IgD-negative memory B cell (primary cell): Measurements from ENCODE around the gene CDC37L1. TPM values are rescaled to one million over a fixed set of nuclear protein-coding genes. Genes with fewer than 3 reads are reported as not detected.

ENCODE experiments used
- H3K27ac Mint-ChIP-seq, 3 donors: one replicate each; pipeline ENCODE4 v1.8.0; 2020 to 2022; ENCODE audit warnings: mild to moderate bottlenecking in 3 of 3, mixed read lengths in 3 of 3, moderate library complexity in 1 of 3
- H3K27me3 Mint-ChIP-seq: one replicate; pipeline ENCODE4 v1.8.0; 2021; ENCODE audit warnings: mixed read lengths
- H3K36me3 Mint-ChIP-seq: one replicate; pipeline ENCODE4 v1.8.0; 2020; ENCODE audit warnings: mild to moderate bottlenecking, mixed read lengths
- H3K4me1 Mint-ChIP-seq, 3 donors: one replicate each; pipeline ENCODE4 v1.8.0; 2020 to 2022; ENCODE audit warnings: mixed read lengths in 3 of 3, mild to moderate bottlenecking in 1 of 3
- H3K4me3 Mint-ChIP-seq, 4 donors: one replicate each; pipeline ENCODE4 v1.8.0; 2020 to 2022; ENCODE audit warnings: mild to moderate bottlenecking in 4 of 4, mixed read lengths in 4 of 4, moderate library complexity in 3 of 4
- H3K9me3 Mint-ChIP-seq, 3 donors: one replicate each; pipeline ENCODE4 v1.8.0; 2020 to 2021; ENCODE audit warnings: mixed read lengths in 3 of 3, mild to moderate bottlenecking in 1 of 3
- polyA plus RNA-seq: library from polyadenylated mRNA; unstranded; fragments of 300-500 nt; fragmentation: Illumina TruSeq; gene quantifications from one replicate; pipeline ENCODE4 v1.2.3, GENCODE V29; 2021

CDC37L1 gene
- polyA plus RNA-seq, 1 donor from 2014 or later, result 13.4 TPM

- H3K27ac Mint-ChIP-seq, result peak overlapping the region in 1 of 3 donors; percentile 39
- H3K36me3 Mint-ChIP-seq, result peaks cover 16% of the 10 kb centered on the region
- peaks cover 0 to 3% (median 0%) of the 10 kb centered on the region in 3 donors for H3K4me1 Mint-ChIP-seq
These were observed 35.1 kb downstream of the CDC37L1 start for GRCh38 chr9:4714266-4715016.

DNA sequence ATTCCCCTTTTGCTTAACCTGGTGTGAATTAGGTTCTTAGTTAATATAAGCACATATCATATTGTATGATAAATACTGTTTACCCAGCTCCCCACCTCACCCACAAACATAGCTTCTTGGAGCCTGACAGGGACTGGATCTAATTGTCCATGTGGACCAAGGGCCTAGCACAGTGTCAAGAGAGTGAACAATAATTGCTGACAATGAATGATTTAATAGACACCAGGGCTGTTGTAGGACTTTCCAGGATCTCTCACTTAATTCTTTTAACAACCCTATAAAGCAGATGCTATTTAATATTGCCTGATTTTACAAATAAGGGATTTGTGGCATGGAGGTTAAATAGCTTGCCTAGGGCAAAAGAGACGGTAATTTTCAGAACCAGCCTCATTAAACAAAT, 36.8 kb downstream of the CDC37L1 start:
- peaks cover 0 to 3% (median 0%) of the 10 kb centered on the region in 3 donors for H3K4me1 Mint-ChIP-seq
- no peak overlapping the region for H3K27ac Mint-ChIP-seq
- peaks cover 18% of the 10 kb centered on the region for H3K36me3 Mint-ChIP-seq
- H3K27me3 Mint-ChIP-seq, result no peaks in the 10 kb centered on the region
- H3K9me3 Mint-ChIP-seq, result no peaks in the 10 kb centered on the region
- no peak overlapping the region for H3K4me3 Mint-ChIP-seq

More at GRCh38 chr9:4714266-4715016, 35.1 kb downstream of the CDC37L1 start:
- no peaks in the 10 kb centered on the region for H3K27me3 Mint-ChIP-seq
- H3K9me3 Mint-ChIP-seq, result no peaks in the 10 kb centered on the region
- no peak overlapping the region for H3K4me3 Mint-ChIP-seq

- H3K27ac Mint-ChIP-seq, result no peak overlapping the region
- H3K27me3 Mint-ChIP-seq, result no peaks in the 10 kb centered on the region
- peaks cover 13% of the 10 kb centered on the region for H3K36me3 Mint-ChIP-seq
- H3K4me1 Mint-ChIP-seq, result peaks cover 0 to 3% (median 0%) of the 10 kb centered on the region in 3 donors
- H3K4me3 Mint-ChIP-seq, result no peak overlapping the region
- H3K9me3 Mint-ChIP-seq, result no peaks in the 10 kb centered on the region
These were observed 38.4 kb downstream of the CDC37L1 start for GRCh38 chr9:4717815-4718214.

- Mint-ChIP-seq H3K4me3 (no peak overlapping the region), H3K27me3 (no peaks in the 10 kb centered on the region), H3K9me3 (no peaks in the 10 kb centered on the region), H3K27ac (peak overlapping the region in 1 of 3 donors; percentile 23), H3K36me3 (peaks cover 11% of the 10 kb centered on the region), H3K4me1 (peaks cover 0 to 3% (median 0%) of the 10 kb centered on the region in 3 donors)
These were observed 39.5 kb downstream of the CDC37L1 start for GRCh38 chr9:4718911-4719310.

DNA sequence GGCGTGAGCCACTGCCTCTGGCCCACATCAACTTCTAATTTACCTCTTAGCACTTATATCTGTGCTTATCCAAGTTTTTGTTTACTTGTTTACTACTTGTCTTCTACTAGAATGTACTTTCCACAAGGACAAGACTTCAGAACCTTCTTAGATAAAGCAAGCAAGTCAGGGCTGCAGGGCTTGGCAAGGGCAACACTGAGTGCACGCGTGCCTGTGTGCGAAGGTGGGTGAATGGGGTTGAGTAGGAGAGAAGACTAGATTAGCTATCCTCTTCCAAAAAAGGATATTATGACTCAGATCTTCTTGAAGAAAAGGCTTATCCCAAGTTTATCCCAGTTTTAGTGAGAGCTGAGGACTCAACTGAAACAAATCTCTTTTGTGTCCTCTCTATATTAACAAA, 42.4 kb downstream of the CDC37L1 start:
- Mint-ChIP-seq H3K4me3 (no peak overlapping the region), H3K27me3 (no peaks in the 10 kb centered on the region), H3K27ac (peak overlapping the region in 1 of 3 donors; percentile 69), H3K4me1 (peaks cover 2 to 11% (median 8%) of the 10 kb centered on the region in 3 donors), H3K36me3 (peaks cover 8% of the 10 kb centered on the region), H3K9me3 (no peaks in the 10 kb centered on the region)

DNA sequence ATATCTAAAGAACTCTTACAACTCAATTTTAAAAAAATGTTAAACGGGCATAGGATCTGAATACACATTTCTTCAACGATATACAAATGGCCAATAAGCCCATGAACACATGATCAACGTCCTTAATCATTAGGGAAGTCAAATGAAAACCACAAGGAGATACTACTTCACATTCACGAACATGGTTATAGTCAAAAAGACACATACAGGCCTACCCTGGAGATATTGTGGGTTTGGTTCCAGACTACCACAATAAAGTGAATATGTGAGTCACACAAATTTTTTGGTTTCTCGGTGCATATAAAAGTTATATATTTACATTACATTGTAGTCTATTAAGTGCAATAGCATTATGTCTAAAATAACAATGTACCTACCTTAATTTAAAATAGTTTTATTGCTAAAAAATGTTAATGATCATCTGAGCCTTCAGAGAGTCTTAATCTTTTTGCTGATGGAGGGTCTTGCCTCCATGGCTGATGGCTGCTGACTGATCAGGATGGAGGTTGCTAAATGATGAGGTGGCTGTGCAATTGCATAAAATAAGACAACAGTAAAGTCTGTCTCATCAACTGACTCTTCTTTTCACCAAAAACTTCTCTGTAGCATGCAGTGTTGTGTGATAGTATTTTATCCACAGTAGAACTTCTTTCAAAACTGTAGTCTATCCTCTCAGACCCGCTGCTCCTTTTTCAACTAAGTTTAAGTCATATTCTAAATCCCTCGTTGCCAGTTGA, 46.5 kb downstream of the CDC37L1 start:
- Mint-ChIP-seq H3K27me3 (no peaks in the 10 kb centered on the region), H3K9me3 (no peaks in the 10 kb centered on the region), H3K4me1 (peaks cover 11 to 23% (median 18%) of the 10 kb centered on the region in 3 donors), H3K36me3 (peaks cover 2% of the 10 kb centered on the region), H3K4me3 (no peak overlapping the region), H3K27ac (peak overlapping the region in 1 of 3 donors; percentile 69)

DNA sequence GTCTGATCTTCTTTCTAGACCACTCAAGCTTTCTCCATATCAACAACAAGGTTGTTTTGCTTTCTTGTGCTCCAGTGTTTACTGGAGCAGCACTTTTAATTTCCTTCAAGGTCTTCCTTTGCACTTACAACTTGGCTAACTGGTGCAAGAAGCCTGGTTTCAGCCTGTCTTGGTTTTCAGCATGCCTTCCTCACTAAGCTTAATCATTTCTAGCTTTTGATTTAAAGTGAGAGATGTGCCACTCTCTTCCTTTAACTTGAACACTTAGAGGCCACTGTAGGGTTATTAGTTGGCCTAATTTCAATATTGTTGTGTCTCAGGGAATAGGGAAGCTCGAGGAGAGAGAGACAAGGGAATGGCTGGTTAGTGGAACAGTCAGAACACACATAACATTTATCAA, 48.2 kb downstream of the CDC37L1 start:
- Mint-ChIP-seq H3K9me3 (no peaks in the 10 kb centered on the region), H3K4me1 (peaks cover 16 to 30% (median 27%) of the 10 kb centered on the region in 3 donors), H3K36me3 (peaks cover 2% of the 10 kb centered on the region), H3K27me3 (no peaks in the 10 kb centered on the region), H3K4me3 (no peak overlapping the region), H3K27ac (no peak overlapping the region)

DNA sequence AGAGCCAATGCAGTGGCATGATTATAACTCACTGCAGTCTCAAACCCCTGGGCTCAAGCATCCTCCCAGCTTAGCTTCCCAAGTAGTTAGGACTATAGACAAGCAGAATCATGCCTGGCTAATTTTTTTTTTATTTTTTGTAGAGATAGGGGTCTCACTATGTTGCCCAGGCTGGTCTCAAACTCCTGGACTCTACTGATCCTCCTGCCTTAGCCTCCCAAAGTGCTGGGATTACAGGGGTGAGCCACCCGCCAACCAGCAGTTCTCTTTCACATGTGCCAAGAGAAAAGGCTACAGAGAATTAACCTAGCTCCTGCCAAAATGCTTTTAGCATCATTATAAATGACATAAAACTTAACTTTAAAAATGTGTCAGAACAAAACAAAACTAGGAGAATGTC, 53.5 kb downstream of the CDC37L1 start:
- Mint-ChIP-seq H3K27ac (no peak overlapping the region), H3K27me3 (no peaks in the 10 kb centered on the region), H3K4me1 (peaks cover 23 to 33% (median 31%) of the 10 kb centered on the region in 3 donors)

DNA sequence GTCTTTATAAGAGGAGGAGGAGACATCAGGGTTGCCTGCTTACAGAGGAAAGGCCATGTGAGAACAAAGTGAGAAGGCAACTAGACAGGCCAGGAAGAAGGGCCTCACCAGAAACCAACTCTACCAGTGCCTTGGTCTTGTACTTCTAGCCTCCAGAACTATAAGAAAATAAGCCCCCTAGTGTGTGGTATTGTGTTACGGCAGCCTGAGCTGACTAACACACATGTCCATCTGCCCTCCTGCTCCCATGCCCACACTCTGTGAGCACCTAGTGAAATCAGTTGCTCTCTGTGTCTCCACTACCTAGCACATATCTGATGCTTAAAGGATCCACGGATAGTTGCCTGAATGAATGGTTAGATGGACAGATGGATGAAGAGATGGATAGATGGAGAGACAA, 54.8 kb downstream of the CDC37L1 start:
- H3K27me3 Mint-ChIP-seq, result no peaks in the 10 kb centered on the region
- H3K4me1 Mint-ChIP-seq, result peaks cover 27 to 36% (median 31%) of the 10 kb centered on the region in 3 donors
- H3K9me3 Mint-ChIP-seq, result no peaks in the 10 kb centered on the region
- no peak overlapping the region for H3K27ac Mint-ChIP-seq
- H3K4me3 Mint-ChIP-seq, result peak overlapping the region in 2 of 4 donors; percentile 7 to 49
- peaks cover 8% of the 10 kb centered on the region for H3K36me3 Mint-ChIP-seq

More for the DNA sequence above, 53.5 kb downstream of the CDC37L1 start:
- Mint-ChIP-seq H3K9me3 (no peaks in the 10 kb centered on the region), H3K4me3 (no peak overlapping the region), H3K36me3 (peaks cover 8% of the 10 kb centered on the region)

GRCh38 chr9:4738866-4739586, 59.7 kb downstream of the CDC37L1 start:
- H3K27me3 Mint-ChIP-seq, result no peaks in the 10 kb centered on the region
- H3K4me3 Mint-ChIP-seq, result peak overlapping the region in 3 of 4 donors; percentile 93 to 100 (median 97)
- H3K36me3 Mint-ChIP-seq, result no peaks in the 10 kb centered on the region
- peak overlapping the region in 2 of 3 donors; percentile 71 to 77 for H3K27ac Mint-ChIP-seq
- peaks cover 12 to 34% (median 30%) of the 10 kb centered on the region in 3 donors for H3K4me1 Mint-ChIP-seq
- H3K9me3 Mint-ChIP-seq, result no peaks in the 10 kb centered on the region

- Mint-ChIP-seq H3K4me1 (peaks cover 10 to 30% (median 22%) of the 10 kb centered on the region in 3 donors), H3K27ac (peak overlapping the region; percentile 83 to 96 (median 84)), H3K4me3 (peak overlapping the region; percentile 93 to 100 (median 96)), H3K36me3 (peaks cover 3% of the 10 kb centered on the region), H3K27me3 (no peaks in the 10 kb centered on the region), H3K9me3 (no peaks in the 10 kb centered on the region)
These were observed 60.4 kb downstream of the CDC37L1 start for GRCh38 chr9:4739587-4740387.

GRCh38 chr9:4740388-4740637, 60.9 kb downstream of the CDC37L1 start:
- H3K36me3 Mint-ChIP-seq, result peaks cover 3% of the 10 kb centered on the region
- H3K27ac Mint-ChIP-seq, result peak overlapping the region; percentile 83 to 96 (median 84)
- H3K27me3 Mint-ChIP-seq, result no peaks in the 10 kb centered on the region
- peaks cover 10 to 29% (median 22%) of the 10 kb centered on the region in 3 donors for H3K4me1 Mint-ChIP-seq
- H3K9me3 Mint-ChIP-seq, result no peaks in the 10 kb centered on the region
- H3K4me3 Mint-ChIP-seq, result peak overlapping the region; percentile 93 to 100 (median 96)

DNA sequence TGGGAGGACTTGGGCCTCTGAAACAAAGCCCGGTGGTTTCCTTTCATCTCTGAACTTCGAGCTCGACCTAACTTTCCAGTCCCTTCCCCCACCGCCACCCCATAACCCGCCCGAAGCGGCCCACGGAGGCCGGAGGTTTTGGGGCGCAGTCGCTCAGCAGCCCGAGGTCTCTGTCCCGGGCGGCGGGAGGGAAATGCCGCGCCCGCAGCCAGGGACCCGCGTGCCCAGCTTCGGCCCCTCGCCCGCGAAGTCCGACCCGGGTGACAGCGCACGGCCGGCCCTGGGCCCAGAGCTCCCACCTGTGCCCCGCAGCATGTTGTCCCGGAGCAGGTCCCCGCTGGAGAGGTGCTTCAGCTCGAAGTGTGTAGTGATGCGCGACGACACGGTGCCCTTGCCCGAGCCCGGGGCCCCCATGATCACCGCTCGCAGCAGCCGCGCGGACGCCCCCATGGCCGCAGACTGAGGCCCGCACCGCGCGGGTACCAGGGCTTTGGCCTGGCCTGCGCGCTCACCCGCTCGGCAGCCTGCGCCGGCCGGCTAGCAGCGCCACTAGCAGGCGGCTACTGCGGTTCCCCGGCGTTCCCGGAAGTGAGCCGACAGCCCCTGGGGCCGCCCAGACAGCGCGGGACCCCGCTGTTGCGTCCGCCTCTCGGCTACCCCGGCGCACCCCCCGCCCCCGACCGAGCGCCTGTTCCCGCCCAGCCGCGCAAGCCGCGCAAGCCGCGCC, 61.4 kb downstream of the CDC37L1 start, which contains the start of gene AK3:
Gene AK3 (minus strand): TSS at position 565 of the 727 bp plus-strand sequence. CDS start 115 bp downstream, at position 450.
- Mint-ChIP-seq H3K4me1 (peaks cover 10 to 29% (median 22%) of the 10 kb centered on the region in 3 donors), H3K27me3 (no peaks in the 10 kb centered on the region), H3K9me3 (no peaks in the 10 kb centered on the region), H3K36me3 (peaks cover 3% of the 10 kb centered on the region), H3K4me3 (peak within 1 kb of the TSS; percentile 93 to 100 (median 96)), H3K27ac (peak within 1 kb of the TSS; percentile 83 to 96 (median 92))
